GM12878 (cell line): ENCODE data around the gene FAM228B. TPM values are rescaled to one million over a fixed set of nuclear protein-coding genes. Genes with fewer than 3 reads are reported as not detected.

Source experiments
- HCFC1 ChIP-seq: fragments of 150-350 bp; IDR thresholded peaks from 2 replicates; pipeline ENCODE4 v1.6.1; 2014; ENCODE audit warnings: low read length
- MYC ChIP-seq: IDR thresholded peaks from 2 replicates; pipeline ENCODE4 v1.6.1; 2011; ENCODE audit warnings: mild to moderate bottlenecking, low read length, moderate library complexity, inconsistent platforms; ENCODE audit not compliant: insufficient read depth, insufficient replicate concordance, insufficient read length, severe bottlenecking
- POLR2AphosphoS5 ChIP-seq: IDR thresholded peaks from 2 replicates; pipeline ENCODE4 v1.6.1; 2011; ENCODE audit warnings: mild to moderate bottlenecking, low read length, inconsistent platforms
- ZZZ3 ChIP-seq: IDR thresholded peaks from 2 replicates; pipeline ENCODE4 v1.6.1; 2011; ENCODE audit warnings: low read depth; ENCODE audit not compliant: control insufficient read depth, insufficient read length
- polyA plus RNA-seq, 11 experiments: library from polyadenylated mRNA; depleted of rRNA in 4 of 11; unstranded in 6 of 11; stranded (reverse) in 5 of 11; fragments of >200 nt; fragmentation: Nextera tagmentation in 4 of 11; fragmentation: Illumina TruSeq in 1 of 11; extraction: Ambion mirVana in 4 of 11; extraction: Trizol in 1 of 11; gene quantifications; 1 replicate in 1 of 11; 2 replicates in 10 of 11; pipeline versions ENCODE4 v1.2.1 to v1.2.3, GENCODE V29; 2011 to 2016; ENCODE audit warnings: inconsistent platforms in 2 of 11, missing spikeins in 2 of 11, low read depth in 1 of 11
- total RNA-seq, 4 experiments: library from RNA; depleted of rRNA in 3 of 4; stranded (reverse); fragments of >200 nt in 3 of 4; fragmentation: Illumina TruSeq in 1 of 4; extraction: Trizol in 1 of 4; gene quantifications; 2 replicates each; pipeline versions ENCODE4 v1.2.1 to v1.2.3, GENCODE V29; 2013 to 2021
- TF ChIP-seq, protein P1 (sequence below): IDR thresholded peaks from 2 replicates; pipeline ENCODE4 v1.6.1; 2012; ENCODE audit warnings: improper control_type of control experiment, low read depth, low read length; ENCODE audit not compliant: insufficient replicate concordance
- TF ChIP-seq, protein P2 (sequence below): fragments of 450-650 bp; conservative IDR thresholded peaks from 2 replicates; pipeline ENCODE4 v1.6.1; 2017; ENCODE audit warnings: mild to moderate bottlenecking, moderate library complexity
- TF ChIP-seq, protein P3 (sequence below): fragments of 450-650 bp; IDR thresholded peaks from 2 replicates; pipeline ENCODE4 v1.6.1; 2017; ENCODE audit warnings: low read depth, mild to moderate bottlenecking, moderate library complexity
- TF ChIP-seq, protein P4 (sequence below): fragments of 450-650 bp; IDR thresholded peaks from 2 replicates; pipeline ENCODE4 v1.6.1; 2018; ENCODE audit warnings: borderline replicate concordance, mild to moderate bottlenecking; ENCODE audit not compliant: partially characterized antibody

FAM228B gene
- total and polyA plus RNA-seq, 10 of the 15 experiments (the other 5 are each of a cell fraction or from before 2014, with no cell fraction given): 3.9 to 11.0 (median 7.5) TPM

DNA sequence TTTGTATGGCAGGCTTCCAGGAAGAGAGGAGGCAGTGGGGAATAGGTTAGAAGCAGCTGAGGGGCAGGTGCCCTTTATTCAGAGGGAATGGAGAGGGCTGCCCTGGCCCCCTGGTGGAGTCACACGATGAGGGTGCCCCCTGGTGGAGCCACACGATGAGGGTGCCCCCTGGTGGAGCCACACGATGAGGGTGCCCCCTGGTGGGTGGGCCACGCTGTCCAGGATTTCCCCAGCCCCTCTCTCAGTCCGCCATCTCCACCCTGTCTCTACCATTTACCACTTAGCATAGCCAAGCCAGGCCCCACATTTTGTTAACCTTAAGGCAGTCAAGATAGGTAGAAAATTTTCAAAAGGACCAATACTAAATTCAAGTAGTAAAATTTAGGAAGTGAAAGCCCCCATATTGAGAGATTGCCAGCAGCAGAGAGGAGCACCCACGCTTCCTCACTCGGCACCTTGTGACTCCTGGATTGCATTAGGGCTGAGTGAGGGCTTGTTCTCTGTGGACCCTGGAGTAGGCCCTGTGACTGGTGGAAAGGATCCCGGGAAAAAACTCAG lies 41.2 kb downstream of the FAM228B start (continued):
- TF ChIP-seq, protein P1, sequence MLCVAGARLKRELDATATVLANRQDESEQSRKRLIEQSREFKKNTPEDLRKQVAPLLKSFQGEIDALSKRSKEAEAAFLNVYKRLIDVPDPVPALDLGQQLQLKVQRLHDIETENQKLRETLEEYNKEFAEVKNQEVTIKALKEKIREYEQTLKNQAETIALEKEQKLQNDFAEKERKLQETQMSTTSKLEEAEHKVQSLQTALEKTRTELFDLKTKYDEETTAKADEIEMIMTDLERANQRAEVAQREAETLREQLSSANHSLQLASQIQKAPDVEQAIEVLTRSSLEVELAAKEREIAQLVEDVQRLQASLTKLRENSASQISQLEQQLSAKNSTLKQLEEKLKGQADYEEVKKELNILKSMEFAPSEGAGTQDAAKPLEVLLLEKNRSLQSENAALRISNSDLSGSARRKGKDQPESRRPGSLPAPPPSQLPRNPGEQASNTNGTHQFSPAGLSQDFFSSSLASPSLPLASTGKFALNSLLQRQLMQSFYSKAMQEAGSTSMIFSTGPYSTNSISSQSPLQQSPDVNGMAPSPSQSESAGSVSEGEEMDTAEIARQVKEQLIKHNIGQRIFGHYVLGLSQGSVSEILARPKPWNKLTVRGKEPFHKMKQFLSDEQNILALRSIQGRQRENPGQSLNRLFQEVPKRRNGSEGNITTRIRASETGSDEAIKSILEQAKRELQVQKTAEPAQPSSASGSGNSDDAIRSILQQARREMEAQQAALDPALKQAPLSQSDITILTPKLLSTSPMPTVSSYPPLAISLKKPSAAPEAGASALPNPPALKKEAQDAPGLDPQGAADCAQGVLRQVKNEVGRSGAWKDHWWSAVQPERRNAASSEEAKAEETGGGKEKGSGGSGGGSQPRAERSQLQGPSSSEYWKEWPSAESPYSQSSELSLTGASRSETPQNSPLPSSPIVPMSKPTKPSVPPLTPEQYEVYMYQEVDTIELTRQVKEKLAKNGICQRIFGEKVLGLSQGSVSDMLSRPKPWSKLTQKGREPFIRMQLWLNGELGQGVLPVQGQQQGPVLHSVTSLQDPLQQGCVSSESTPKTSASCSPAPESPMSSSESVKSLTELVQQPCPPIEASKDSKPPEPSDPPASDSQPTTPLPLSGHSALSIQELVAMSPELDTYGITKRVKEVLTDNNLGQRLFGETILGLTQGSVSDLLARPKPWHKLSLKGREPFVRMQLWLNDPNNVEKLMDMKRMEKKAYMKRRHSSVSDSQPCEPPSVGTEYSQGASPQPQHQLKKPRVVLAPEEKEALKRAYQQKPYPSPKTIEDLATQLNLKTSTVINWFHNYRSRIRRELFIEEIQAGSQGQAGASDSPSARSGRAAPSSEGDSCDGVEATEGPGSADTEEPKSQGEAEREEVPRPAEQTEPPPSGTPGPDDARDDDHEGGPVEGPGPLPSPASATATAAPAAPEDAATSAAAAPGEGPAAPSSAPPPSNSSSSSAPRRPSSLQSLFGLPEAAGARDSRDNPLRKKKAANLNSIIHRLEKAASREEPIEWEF: no peak
- no peak for TF ChIP-seq POLR2AphosphoS5
- TF ChIP-seq, protein P2, sequence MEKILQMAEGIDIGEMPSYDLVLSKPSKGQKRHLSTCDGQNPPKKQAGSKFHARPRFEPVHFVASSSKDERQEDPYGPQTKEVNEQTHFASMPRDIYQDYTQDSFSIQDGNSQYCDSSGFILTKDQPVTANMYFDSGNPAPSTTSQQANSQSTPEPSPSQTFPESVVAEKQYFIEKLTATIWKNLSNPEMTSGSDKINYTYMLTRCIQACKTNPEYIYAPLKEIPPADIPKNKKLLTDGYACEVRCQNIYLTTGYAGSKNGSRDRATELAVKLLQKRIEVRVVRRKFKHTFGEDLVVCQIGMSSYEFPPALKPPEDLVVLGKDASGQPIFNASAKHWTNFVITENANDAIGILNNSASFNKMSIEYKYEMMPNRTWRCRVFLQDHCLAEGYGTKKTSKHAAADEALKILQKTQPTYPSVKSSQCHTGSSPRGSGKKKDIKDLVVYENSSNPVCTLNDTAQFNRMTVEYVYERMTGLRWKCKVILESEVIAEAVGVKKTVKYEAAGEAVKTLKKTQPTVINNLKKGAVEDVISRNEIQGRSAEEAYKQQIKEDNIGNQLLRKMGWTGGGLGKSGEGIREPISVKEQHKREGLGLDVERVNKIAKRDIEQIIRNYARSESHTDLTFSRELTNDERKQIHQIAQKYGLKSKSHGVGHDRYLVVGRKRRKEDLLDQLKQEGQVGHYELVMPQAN: no peak; the same call in 1 of the 2 replicates
- TF ChIP-seq, protein P3, sequence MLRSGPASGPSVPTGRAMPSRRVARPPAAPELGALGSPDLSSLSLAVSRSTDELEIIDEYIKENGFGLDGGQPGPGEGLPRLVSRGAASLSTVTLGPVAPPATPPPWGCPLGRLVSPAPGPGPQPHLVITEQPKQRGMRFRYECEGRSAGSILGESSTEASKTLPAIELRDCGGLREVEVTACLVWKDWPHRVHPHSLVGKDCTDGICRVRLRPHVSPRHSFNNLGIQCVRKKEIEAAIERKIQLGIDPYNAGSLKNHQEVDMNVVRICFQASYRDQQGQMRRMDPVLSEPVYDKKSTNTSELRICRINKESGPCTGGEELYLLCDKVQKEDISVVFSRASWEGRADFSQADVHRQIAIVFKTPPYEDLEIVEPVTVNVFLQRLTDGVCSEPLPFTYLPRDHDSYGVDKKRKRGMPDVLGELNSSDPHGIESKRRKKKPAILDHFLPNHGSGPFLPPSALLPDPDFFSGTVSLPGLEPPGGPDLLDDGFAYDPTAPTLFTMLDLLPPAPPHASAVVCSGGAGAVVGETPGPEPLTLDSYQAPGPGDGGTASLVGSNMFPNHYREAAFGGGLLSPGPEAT: peak; percentile 58; the same call in 1 of the 2 replicates
- TF ChIP-seq HCFC1: no peak
- no peak for TF ChIP-seq ZZZ3
- TF ChIP-seq, protein P4, sequence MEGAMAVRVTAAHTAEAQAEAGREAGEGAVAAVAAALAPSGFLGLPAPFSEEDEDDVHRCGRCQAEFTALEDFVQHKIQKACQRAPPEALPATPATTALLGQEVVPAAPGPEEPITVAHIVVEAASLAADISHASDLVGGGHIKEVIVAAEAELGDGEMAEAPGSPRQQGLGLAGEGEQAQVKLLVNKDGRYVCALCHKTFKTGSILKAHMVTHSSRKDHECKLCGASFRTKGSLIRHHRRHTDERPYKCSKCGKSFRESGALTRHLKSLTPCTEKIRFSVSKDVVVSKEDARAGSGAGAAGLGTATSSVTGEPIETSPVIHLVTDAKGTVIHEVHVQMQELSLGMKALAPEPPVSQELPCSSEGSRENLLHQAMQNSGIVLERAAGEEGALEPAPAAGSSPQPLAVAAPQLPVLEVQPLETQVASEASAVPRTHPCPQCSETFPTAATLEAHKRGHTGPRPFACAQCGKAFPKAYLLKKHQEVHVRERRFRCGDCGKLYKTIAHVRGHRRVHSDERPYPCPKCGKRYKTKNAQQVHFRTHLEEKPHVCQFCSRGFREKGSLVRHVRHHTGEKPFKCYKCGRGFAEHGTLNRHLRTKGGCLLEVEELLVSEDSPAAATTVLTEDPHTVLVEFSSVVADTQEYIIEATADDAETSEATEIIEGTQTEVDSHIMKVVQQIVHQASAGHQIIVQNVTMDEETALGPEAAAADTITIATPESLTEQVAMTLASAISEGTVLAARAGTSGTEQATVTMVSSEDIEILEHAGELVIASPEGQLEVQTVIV: no peak
- no peak for TF ChIP-seq MYC
